Choroid plexus epithelial cell (primary cell): ENCODE measurements around the gene GORASP2.

ENCODE experiments used
- DNase-seq: peaks from one replicate; pipeline ENCODE4 v3.0.0-alpha.2; 2010; ENCODE audit warnings: low read depth
- H3K4me3 ChIP-seq: 2 replicates; pipeline ENCODE4 v1.5.1; 2011; ENCODE audit warnings: low read depth, mild to moderate bottlenecking, control low read depth, low read length, moderate library complexity
- CTCF ChIP-seq: conservative IDR thresholded peaks from 2 replicates; pipeline ENCODE4 v1.5.1; 2011; ENCODE audit warnings: low read depth, mild to moderate bottlenecking, control low read depth, inconsistent platforms, low read length, moderate library complexity

Gene GORASP2

GRCh38 chr2:170930131-170930990 is 1.3 kb downstream of the GORASP2 start:
- TF ChIP-seq CTCF, result no peak
- DNase-seq, result peak; percentile 50

GRCh38 chr2:170930991-170931266 is 1.9 kb downstream of the GORASP2 start:
- H3K4me3 ChIP-seq, result peak overlapping the region; percentile 87
- DNase-seq, result no peak
- TF ChIP-seq CTCF, result no peak

More at GRCh38 chr2:170930131-170930990, 1.3 kb downstream of the GORASP2 start:
- peak overlapping the region; percentile 87 for H3K4me3 ChIP-seq

- TF ChIP-seq CTCF, result no peak
- DNase-seq, result no peak
- no peak overlapping the region for H3K4me3 ChIP-seq
Measured at GRCh38 chr2:170932166-170932565, 3.1 kb downstream of the GORASP2 start.

GRCh38 chr2:170932948-170933347 is 3.9 kb downstream of the GORASP2 start:
- DNase-seq, result no peak
- H3K4me3 ChIP-seq, result no peak overlapping the region
- no peak for TF ChIP-seq CTCF

- no peak for DNase-seq
- TF ChIP-seq CTCF, result no peak
- no peak overlapping the region for H3K4me3 ChIP-seq
Measured at GRCh38 chr2:170937709-170938379, 8.8 kb downstream of the GORASP2 start.

- no peak for DNase-seq
- no peak for TF ChIP-seq CTCF
- no peak overlapping the region for H3K4me3 ChIP-seq
Measured at GRCh38 chr2:170940066-170940465, 11.0 kb downstream of the GORASP2 start.
